CD4-positive, alpha-beta T cell treated with Interleukin-17A for 1 hour (primary cell): ENCODE data around the gene THSD7B.
"Not testable (repeated sequence)": the region's sequence is repeated elsewhere in the genome, so short reads cannot be mapped to it uniquely, and the experiment has no call there.

ENCODE experiments used
- DNase-seq: peaks from one replicate; pipeline ENCODE4 v3.0.0-alpha.2; 2020

The THSD7B gene

DNA sequence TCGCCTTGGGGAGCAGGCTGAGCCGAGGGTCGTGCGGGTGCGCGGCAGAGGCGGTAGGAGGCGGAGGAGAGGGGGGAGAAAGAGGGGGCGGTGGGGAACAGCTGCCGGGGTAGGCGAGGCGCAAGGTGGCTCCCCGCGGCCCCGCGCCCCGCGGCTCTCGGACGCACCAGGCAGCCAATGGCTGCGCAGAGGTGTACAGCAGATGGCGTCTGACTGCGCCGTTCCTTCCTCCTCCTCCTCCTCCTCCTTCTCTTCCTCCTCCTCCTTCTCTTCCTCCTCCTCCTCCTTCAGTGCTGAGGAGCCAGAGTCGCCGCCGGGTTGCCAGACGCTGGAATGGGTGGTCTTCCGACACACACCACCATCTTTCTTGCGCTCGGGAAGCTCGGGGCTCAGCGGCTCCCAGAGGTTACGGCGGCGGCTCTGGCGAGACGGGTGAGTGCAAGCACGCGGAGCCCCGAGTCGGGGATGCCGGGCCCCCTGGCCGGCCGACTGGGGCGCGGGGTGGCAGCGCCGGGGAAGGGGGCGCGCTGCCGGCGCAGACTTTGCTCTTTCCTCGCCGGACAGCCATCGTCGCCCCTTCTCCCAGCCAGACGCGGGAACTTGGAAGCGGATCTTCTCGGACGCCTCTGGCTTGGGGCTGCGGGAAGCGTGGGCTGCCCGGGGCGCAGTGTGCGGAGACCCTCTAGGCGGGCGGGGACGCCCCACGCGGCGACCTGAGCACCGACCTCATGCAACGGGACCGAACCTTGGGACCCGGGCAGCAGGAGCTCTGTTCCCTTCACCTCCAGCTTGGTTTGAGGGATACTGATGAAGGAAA is at the start of gene THSD7B:
TSS of gene THSD7B (plus strand) at position 290 of the 817 bp plus-strand sequence. CDS start 116,634 bp downstream, outside the sequence.
- no peak for DNase-seq

GRCh38 chr2:136718273-136718672 is 47.1 kb upstream of the THSD7B start:
- no peak for DNase-seq

DNA sequence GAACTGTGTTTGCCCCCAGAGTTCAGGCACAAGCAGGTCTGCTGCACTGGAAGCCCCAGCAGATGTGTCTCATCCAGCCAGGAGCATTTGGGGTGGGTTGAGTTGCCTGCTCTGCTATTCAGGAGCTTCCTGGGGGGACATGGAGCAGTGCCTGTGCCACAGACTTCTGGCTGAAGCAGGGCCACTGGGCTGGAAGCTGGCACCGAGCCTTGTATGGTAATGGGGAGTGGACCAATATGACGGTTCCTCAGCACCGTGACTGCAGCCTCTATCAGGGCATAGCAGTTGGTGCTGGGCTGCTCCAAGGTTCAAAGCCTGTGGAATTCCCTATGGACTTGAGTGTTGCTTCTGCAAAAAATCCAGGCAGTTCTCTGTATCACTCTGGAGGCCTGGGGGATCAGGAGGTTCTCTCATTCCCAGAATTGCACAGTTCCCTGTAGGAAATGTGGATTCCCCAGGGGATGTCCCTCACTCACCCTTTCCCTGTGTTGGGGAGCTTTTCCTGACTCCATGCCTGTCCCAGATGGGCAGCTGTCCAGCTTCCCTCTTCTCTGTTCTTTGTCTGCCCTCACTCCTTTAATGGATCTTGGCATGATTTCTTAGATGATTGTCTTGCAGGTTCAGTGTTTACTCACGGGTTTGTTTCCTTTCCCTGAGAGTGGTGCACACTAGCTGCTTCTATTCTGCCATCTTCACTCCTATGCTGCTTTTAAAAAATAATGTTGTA is 37.2 kb upstream of the THSD7B start:
- DNase-seq: no peak

GRCh38 chr2:136736236-136736635 is 29.1 kb upstream of the THSD7B start:
- no peak for DNase-seq

- no peak for DNase-seq
These were observed 27.3 kb upstream of the THSD7B start for GRCh38 chr2:136738044-136738443.

DNA sequence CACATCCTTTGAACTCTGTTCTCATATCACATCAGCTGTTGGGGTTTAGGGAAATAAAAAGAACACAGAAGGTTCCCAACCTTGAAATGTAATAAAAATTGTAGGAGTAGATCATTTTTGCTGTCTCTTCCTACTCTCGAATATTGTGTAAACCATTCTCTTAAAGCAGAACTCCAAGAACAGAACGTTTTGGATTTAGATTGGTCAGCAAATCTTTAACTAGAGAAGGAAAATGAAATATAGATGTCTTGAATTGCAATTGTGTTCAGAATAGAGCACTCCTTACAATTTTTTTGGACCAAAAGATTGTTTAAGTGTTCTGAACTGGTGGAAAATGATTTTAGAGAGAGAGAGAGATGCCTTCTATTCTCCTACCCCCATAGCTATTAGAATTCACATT is 23.9 kb upstream of the THSD7B start:
- DNase-seq: no peak

DNA sequence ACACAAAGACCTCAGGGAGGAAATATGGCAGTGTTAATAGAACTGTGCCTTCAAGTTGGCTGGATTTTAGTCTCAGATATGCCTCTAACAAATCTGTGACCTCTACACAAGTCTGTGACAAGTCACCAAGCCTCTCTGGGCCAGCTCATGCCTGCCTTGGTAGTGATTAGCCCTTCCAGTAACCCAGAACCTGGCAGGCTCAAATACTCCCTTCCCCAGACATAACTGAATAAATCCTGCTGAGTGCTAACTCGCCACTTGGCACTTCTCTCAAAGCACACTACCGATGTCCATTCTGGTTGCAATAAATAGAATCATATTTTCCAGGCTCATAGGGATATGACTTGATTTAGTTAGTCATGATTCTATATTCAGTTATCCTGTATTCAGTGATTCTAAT is 15.3 kb upstream of the THSD7B start:
- no peak for DNase-seq

DNA sequence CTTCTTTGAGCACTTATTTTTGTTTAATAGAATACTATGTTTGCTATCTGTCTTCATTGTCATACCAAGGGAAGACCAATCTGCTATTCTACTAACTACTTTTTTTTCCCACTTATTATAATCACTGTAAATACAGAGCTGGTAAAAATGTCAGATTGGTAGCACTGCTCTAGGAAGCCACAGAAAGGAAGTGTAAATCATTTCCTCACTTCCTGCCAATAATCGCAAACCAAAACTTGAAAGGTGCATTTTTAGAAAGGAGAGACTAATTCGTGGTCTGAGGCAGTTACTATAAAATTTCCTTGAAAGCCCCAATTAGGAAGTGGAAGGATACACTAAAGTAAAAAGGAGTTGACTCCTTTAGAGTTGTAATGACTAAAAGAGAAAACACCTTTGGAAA is 13.9 kb upstream of the THSD7B start:
- no peak for DNase-seq

GRCh38 chr2:136758504-136758903 is 6.8 kb upstream of the THSD7B start:
- not testable (repeated sequence) for DNase-seq

DNA sequence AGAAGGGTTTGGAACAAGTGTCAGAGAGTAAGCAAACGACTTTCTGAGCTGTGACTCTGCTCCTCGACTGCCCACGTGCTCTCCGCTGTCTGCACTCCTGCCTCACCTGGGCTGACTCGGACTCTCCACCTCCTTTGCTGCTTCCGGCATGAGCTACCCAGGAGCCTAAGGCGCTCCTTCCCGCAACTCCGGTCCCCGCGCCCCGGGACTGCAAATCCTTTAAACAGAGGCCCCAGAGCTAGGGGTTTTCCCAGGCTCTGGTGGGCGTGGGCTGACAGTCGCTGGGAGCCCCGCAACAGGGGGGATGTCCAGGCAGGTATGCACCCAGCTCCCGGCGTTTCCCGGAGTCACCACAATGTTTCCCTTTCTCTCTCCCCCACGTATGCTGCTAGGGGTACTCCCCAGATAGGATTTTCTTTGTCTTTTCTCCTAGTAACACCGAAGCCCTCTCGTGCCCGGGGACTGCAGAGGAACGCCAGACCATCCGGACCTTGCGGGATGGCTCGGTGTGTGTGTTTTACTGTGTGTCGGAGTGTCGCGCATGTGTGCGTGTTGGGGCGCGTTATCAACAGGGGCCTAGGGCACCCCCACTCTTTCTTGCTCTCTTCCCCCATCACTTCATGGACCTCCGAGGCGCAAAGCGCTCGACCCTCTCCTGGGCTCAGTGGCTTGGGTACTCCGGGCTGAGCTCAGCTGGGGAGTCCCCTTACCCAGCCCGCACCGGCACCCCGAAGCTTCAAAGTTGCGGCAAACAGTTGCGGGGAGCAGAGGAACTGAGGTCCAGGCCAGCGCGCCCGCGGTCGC is 691 bp upstream of the THSD7B start:
- no peak for DNase-seq

DNA sequence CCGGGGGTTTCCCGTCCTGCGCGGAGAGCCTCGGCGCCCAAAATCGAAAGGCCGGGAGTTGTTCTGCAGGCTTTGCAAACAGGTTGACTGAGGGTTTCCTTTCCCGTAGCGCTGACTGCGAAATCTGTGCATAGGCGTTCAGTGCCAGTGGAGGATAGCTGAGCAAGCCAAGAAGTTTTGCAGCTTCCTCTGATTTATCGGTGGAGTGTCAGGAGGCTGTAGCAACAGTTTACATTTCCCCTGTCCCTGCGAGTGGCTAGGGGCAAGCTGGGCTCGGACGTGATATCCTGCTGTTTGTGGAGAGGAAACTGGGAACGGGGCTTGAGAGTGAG is 694 bp downstream of the THSD7B start:
- no peak for DNase-seq

DNA sequence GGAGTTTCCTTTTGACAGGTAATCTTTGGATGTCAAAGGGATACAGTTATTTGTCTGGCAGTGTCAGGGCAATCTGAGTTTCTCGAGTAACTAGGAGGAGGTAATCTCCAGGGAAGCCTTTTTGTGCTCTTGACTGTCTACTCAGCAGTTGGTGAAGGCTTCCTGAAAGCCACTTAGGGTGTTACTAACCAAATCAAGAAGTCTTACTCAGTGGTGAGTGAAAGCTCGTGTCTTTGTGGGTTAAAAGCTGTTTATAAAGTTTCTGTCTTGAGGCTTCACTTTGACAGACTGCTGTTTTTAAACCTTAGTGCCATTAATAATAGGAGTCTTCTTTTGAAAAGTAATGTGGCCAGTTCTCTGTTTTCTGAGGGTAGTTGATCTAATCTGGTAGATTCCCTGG is 1.7 kb downstream of the THSD7B start:
- DNase-seq: no peak

GRCh38 chr2:136769871-136770270 is 4.5 kb downstream of the THSD7B start:
- no peak for DNase-seq

GRCh38 chr2:136770384-136770783 is 5.0 kb downstream of the THSD7B start:
- no peak for DNase-seq

DNA sequence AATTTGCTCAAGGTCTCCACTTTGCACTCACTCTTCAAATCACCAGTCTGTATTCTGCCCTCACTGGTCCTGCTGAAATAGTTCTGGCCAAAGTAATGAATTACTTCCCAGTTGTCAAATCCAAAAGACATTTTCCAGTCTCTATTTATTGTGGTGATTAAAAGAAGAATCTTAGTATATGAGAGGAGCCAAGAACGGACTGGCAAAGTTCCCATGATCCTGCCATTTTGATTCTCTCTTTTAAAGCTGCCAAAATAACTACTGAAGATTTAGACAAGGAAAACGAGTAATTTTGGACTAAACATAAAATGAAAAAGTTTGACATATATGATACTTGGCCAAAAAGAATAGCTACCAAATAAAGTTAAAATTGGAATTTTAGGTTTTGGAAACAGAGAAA is 12.0 kb downstream of the THSD7B start:
- DNase-seq: no peak

DNA sequence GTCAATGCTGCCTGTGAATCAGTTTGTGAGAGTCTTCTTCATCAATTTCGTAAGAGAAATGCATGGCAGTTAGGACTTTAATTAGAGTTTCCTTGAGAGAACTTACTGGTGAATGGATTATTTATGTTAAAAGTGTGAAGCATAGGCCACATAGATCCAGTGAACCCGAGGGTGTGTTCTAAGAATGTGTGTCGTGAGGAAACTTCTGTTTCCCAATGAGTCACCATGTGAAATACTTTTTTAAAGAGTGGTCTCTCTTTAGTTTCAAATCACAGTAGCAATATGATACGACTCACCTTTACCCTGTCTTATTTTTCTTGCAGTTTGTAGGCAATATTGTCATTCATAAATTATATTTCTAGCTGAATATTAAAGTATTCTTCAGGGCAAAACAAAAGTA is 18.5 kb downstream of the THSD7B start:
- DNase-seq: no peak

- no peak for DNase-seq
These were observed 19.9 kb downstream of the THSD7B start for GRCh38 chr2:136785215-136785614.

DNA sequence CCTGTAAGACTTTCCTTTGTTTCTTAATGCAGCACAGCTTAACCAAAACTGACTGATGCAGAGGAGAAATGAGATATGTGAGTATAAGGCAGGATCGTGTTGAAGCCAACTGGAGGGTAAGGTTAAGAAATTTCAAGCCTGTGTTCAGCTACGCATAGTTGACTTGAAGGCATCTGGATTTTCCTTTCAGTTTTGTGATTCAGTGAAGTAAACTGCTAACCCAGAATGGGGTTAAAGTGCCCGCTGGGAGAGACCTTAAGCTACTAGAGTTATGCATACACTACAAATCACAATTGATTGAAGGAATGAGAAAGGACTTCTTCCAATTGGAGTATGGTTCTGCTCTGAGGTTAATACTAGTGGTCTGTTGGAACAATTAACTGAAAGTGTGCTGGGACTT is 22.6 kb downstream of the THSD7B start:
- no peak for DNase-seq

- DNase-seq: no peak
These were observed 31.0 kb downstream of the THSD7B start for GRCh38 chr2:136796339-136796738.

- no peak for DNase-seq
These were observed 33.4 kb downstream of the THSD7B start for GRCh38 chr2:136798766-136799165.

- no peak for DNase-seq
These were observed 36.3 kb downstream of the THSD7B start for GRCh38 chr2:136801661-136802060.

DNA sequence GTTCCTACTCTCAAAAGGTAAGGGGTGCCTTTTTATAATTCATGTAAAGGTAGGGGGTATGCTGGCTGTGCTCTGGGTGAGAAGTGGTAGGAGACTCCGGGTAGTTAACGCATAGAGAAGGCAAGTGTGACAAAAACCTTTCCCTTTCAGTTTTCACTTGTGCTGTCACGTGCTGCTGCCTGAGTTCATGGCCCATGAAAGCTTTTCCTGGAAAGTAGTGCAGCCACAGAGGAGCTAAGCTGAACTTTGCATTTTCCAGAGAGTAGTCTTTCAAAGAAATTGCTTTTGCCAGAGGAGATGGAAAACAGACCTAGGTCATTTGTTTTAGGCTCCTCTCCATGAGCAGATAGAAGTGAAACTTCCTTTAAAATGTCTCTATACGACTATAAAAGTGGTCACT is 44.7 kb downstream of the THSD7B start:
- DNase-seq: no peak

- DNase-seq: no peak
These were observed 53.5 kb downstream of the THSD7B start for GRCh38 chr2:136818839-136819238.

GRCh38 chr2:136823291-136823690 is 57.9 kb downstream of the THSD7B start:
- no peak for DNase-seq
